K562 treated with DMSO at 1 percent for 4 hours (cell line): Measurements from ENCODE around the gene GAB2. TPM values are rescaled to one million over a fixed set of nuclear protein-coding genes. Genes with fewer than 3 reads are reported as not detected.

Source experiments
- total RNA-seq: library from RNA; unstranded; fragments of 300-600 nt; gene quantifications from 2 replicates; pipeline ENCODE4 v1.2.3, GENCODE V29; 2022; ENCODE audit not compliant: insufficient read depth

GAB2 gene
- total RNA-seq = 32.3 and 40.6 TPM in 2 replicates

GRCh38 chr11:78417175-78417887 is at the start of gene GAB2:
GAB2 (minus strand) TSS chr11:78417820; CDS start chr11:78417720, 100 bp downstream.

GRCh38 chr11:78188286-78189173 is 229.1 kb downstream of the GAB2 start, which contains the start of the genes KCTD21 and USP35:
KCTD21 (minus strand) TSS chr11:78188626; CDS start chr11:78174554, 14,072 bp downstream.
USP35 (plus strand) TSS chr11:78188919; CDS start chr11:78196246, 7,327 bp downstream.

Other genes with a start within 250 kb of the GAB2 start
- 6.5 and 10.1 TPM in 2 replicates for gene KCTD21, start 229.2 kb downstream of the GAB2 start, total RNA-seq
- gene USP35, start 228.9 kb downstream of the GAB2 start, total RNA-seq = 4.4 and 6.3 TPM in 2 replicates
- 11.5 and 19.7 TPM in 2 replicates for gene NARS2, start 157.0 kb upstream of the GAB2 start, total RNA-seq